Caco-2 (cell line): ENCODE data around the gene OVCA2. TPM values are rescaled to one million over a fixed set of nuclear protein-coding genes. Genes with fewer than 3 reads are reported as not detected.

Experiments used
- BruUV-seq: library from RNA; stranded (reverse); fragments of 400-500 nt; replicated peaks from 2 replicates; lab custom pipeline; 2021; lab: Mats Ljungman, UMichigan
- CTCF ChIA-PET: fragments of 300-600 bp; sonication (Branson Sonifier 250); formaldehyde crosslinking; loops from one replicate; lab custom pipeline; 2022; ENCODE audit warnings: antibody characterized with exemption; lab: Charles Lee
- POLR2A ChIA-PET: fragments of 300-600 bp; sonication (Branson Sonifier 250); formaldehyde crosslinking; loops from one replicate; lab custom pipeline; 2022; ENCODE audit warnings: antibody characterized with exemption; lab: Charles Lee
- DNase-seq, 2 experiments: peaks; one replicate each; pipeline versions ENCODE4 v3.0.0 to v3.0.0-alpha.2; 2020 to 2022
- H3K27me3 ChIP-seq: replicated peaks from 2 replicates; pipeline ENCODE4 v1.6.0; 2011; ENCODE audit warnings: low read length; ENCODE audit not compliant: control insufficient read depth, insufficient read depth
- H3K36me3 ChIP-seq: 2 replicates; pipeline ENCODE4 v1.5.1; 2011; ENCODE audit warnings: low read length; ENCODE audit not compliant: control insufficient read depth, insufficient read depth
- H3K4me1 ChIP-seq: fragments of 250-450 bp; sonication (Bioruptor Pico); 2 replicates; pipeline ENCODE4 v1.5.1; 2020; ENCODE audit warnings: mild to moderate bottlenecking
- H3K4me3 ChIP-seq: 2 replicates; pipeline ENCODE4 v1.5.1; 2011; ENCODE audit warnings: low read depth, mild to moderate bottlenecking, control low read depth, low read length
- H3K9me3 ChIP-seq: fragments of 250-450 bp; sonication (Bioruptor Pico); 2 replicates; pipeline ENCODE4 v1.5.1; 2020; ENCODE audit warnings: mild to moderate bottlenecking, moderate library complexity
- H3K27ac Mint-ChIP-seq: one replicate; pipeline ENCODE4 v1.8.0; 2022; ENCODE audit warnings: mixed read lengths; ENCODE audit not compliant: unreplicated experiment
- H3K27me3 Mint-ChIP-seq: one replicate; pipeline ENCODE4 v1.8.0; 2022; ENCODE audit warnings: mixed read lengths; ENCODE audit not compliant: insufficient read depth, unreplicated experiment
- H3K36me3 Mint-ChIP-seq: one replicate; pipeline ENCODE4 v1.8.0; 2022; ENCODE audit warnings: mild to moderate bottlenecking, mixed read lengths; ENCODE audit not compliant: insufficient read depth, unreplicated experiment
- H3K4me1 Mint-ChIP-seq: one replicate; pipeline ENCODE4 v1.8.0; 2022; ENCODE audit warnings: low read depth, mixed read lengths; ENCODE audit not compliant: unreplicated experiment
- H3K4me3 Mint-ChIP-seq: one replicate; pipeline ENCODE4 v1.8.0; 2022; ENCODE audit warnings: mild to moderate bottlenecking, moderate library complexity, mixed read lengths; ENCODE audit not compliant: unreplicated experiment
- H3K9me3 Mint-ChIP-seq: one replicate; pipeline ENCODE4 v1.8.0; 2022; ENCODE audit warnings: mixed read lengths; ENCODE audit not compliant: unreplicated experiment
- CTCF ChIP-seq, 2 experiments: fragments of 200-600 bp in 1 of 2; IDR thresholded peaks; 1 replicate in 1 of 2; 2 replicates in 1 of 2; pipeline versions ENCODE4 v1.5.1 to v1.8.0; 2011 to 2022; ENCODE audit warnings: antibody characterized with exemption in 1 of 2, control low read depth in 1 of 2, inconsistent platforms in 1 of 2, low read depth in 1 of 2, low read length in 1 of 2, mild to moderate bottlenecking in 1 of 2, moderate library complexity in 1 of 2; ENCODE audit not compliant: insufficient read depth in 1 of 2, severe bottlenecking in 1 of 2, unreplicated experiment in 1 of 2
- intact Hi-C: fragments of 100-400 bp; cut with micrococcal nuclease; formaldehyde crosslinking; loops from one replicate; pipeline ENCODE4 v1.10.0; 2022; ENCODE audit not compliant: unreplicated experiment
- total RNA-seq: library from RNA; stranded (reverse); gene quantifications from 2 replicates; pipeline ENCODE4 v1.2.3, GENCODE V29; 2022

Gene OVCA2
- total RNA-seq, 1 experiment from 2014 or later, result 39.3 TPM

DNA sequence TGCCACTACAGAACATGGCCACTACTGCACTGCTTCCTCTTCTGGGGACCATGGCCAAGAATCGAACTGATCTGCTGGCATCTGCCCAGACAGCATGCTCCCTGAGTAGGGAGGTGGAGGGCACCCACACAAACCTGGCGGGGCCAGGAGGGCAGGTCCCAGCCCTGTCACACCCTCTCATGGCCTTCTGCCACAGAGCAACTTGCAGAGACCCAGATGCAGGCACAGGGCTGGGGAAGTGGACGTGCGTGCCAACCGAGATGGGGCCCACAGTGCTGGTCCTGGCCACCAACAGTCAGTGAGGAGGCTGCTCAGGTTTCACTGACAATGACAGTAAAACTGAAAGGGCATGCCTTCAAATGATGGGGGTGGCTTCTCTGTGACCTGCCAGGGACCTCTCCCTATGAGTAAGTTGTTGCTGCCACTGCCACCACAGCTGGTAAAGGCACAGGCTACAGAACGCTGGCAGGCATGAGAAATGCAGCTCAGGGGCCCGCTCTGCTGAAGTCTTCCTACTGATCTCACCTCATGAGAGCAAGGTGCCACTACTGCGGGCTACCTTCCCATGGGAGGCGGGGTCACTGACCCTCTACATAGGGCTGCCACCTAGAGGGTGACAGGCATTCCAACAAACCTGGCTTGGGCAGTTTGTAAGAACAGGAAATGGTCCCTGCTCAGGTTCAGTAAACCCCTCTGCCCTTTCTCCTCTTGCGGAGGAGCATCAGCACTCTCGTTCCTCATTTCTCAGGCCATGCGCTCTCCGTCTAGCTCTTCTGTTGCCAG lies 28.6 kb downstream of the OVCA2 start:
- no peak overlapping the region for H3K4me3 Mint-ChIP-seq
- no peaks in the 10 kb centered on the region for H3K27me3 Mint-ChIP-seq
- H3K27ac Mint-ChIP-seq, result no peak overlapping the region
- 0 out of 2 replicates have a peak, but pooled peaks cover 6% of the 10 kb centered on the region for H3K4me1 ChIP-seq
- H3K4me3 ChIP-seq, result no peak overlapping the region
- ChIA-PET POLR2A (no interaction called here), CTCF (no interaction called here)
- peaks cover 10% of the 10 kb centered on the region for H3K36me3 Mint-ChIP-seq
- BruUV-seq, result no TSS peak
- peak in 1 of 2 experiments; percentile 30 for TF ChIP-seq CTCF (IDR thresholded peaks at IDR 0.05; ENCODE audit: insufficient read depth in 1 of 2, low read depth in 1 of 2, low read length in 1 of 2, severe bottlenecking in 1 of 2, unreplicated experiment in 1 of 2)
- no peaks in the 10 kb centered on the region for H3K9me3 Mint-ChIP-seq
- no peaks in the 10 kb centered on the region; the same call in 1 of the 2 replicates for H3K36me3 ChIP-seq
- peaks cover 8% of the 10 kb centered on the region for H3K4me1 Mint-ChIP-seq
- H3K9me3 ChIP-seq, result no peaks in the 10 kb centered on the region
- no peaks in the 10 kb centered on the region for H3K27me3 ChIP-seq
- no peak for DNase-seq
- intact Hi-C loops, result no loop called here

DNA sequence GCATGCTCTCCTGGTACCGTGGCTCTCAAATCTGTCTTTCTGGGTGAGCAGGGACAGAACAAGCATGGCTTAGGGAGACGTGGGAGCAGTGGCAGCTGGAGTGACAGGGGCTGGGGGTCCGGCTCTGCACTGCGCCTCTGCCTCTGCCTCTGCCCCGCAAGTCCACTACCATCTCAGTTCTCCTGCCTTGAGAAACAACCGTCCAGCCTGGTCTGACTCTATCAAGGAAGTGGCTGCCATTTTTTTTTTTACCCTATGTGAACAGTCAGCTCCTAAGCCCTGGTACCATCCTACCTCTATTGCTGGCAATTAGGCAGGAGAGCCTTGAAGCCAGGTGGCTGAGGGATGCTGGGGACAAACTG lies 29.2 kb downstream of the OVCA2 start:
- H3K27ac Mint-ChIP-seq, result no peak overlapping the region

More for the DNA sequence above, 29.2 kb downstream of the OVCA2 start:
- Mint-ChIP-seq H3K4me3 (no peak overlapping the region), H3K4me1 (peaks cover 8% of the 10 kb centered on the region), H3K36me3 (peaks cover 5% of the 10 kb centered on the region), H3K27me3 (no peaks in the 10 kb centered on the region), H3K9me3 (no peaks in the 10 kb centered on the region)
- no peak for TF ChIP-seq CTCF (IDR thresholded peaks at IDR 0.05; ENCODE audit: insufficient read depth in 1 of 2, low read depth in 1 of 2, low read length in 1 of 2, severe bottlenecking in 1 of 2, unreplicated experiment in 1 of 2)
- intact Hi-C loops, result no loop called here
- no peak for DNase-seq
- POLR2A ChIA-PET, result no interaction called here
- no TSS peak for BruUV-seq
- Histone ChIP-seq H3K36me3 (no peaks in the 10 kb centered on the region; the same call in 1 of the 2 replicates), H3K27me3 (no peaks in the 10 kb centered on the region), H3K9me3 (no peaks in the 10 kb centered on the region), H3K4me1 (0 out of 2 replicates have a peak, but pooled peaks cover 6% of the 10 kb centered on the region), H3K4me3 (no peak overlapping the region)
- CTCF ChIA-PET, result no interaction called here
